Muscle of leg (tissue), 11 donors: ENCODE data around the gene MYL12B. TPM values are rescaled to one million over a fixed set of nuclear protein-coding genes. Genes with fewer than 3 reads are reported as not detected.
"Not testable (repeated sequence)": the region's sequence is repeated elsewhere in the genome, so short reads cannot be mapped to it uniquely, and the experiment has no call there.

Experiments
- DNase-seq: peaks from one replicate; pipeline ENCODE4 v3.0.0; 2013
- H3K27ac ChIP-seq: one replicate; pipeline ENCODE4 v1.5.1; 2013; ENCODE audit warnings: mild to moderate bottlenecking, low read length, control low read depth
- H3K27me3 ChIP-seq: one replicate; pipeline ENCODE4 v1.6.1; 2013; ENCODE audit warnings: low read length; ENCODE audit not compliant: control insufficient read depth, insufficient read depth
- H3K36me3 ChIP-seq: one replicate; pipeline ENCODE4 v1.6.1; 2013; ENCODE audit warnings: low read length; ENCODE audit not compliant: control insufficient read depth, insufficient read depth
- H3K4me1 ChIP-seq: one replicate; pipeline ENCODE4 v1.6.1; 2013; ENCODE audit warnings: low read length; ENCODE audit not compliant: control insufficient read depth, insufficient read depth
- H3K4me3 ChIP-seq: one replicate; pipeline ENCODE4 v1.5.1; 2013; ENCODE audit warnings: low read length, control low read depth
- H3K9me3 ChIP-seq: replicated peaks from 2 replicates; pipeline ENCODE4 v1.6.1; 2013; ENCODE audit warnings: low read depth, low read length; ENCODE audit not compliant: control insufficient read depth
- WGBS: methylation state at CpG from one replicate; pipeline ENCODE4 v1.1.5; 2013; ENCODE audit warnings: missing lambda C conversion rate; ENCODE audit not compliant: insufficient coverage; 5-methylcytosine and 5-hydroxymethylcytosine counted together
- polyA plus RNA-seq, 8 donors: library from polyadenylated mRNA; unstranded; fragments of 120-200 nt; gene quantifications; one replicate each; pipeline versions ENCODE4 v1.2.1 to v1.2.3, GENCODE V29; 2013; ENCODE audit warnings: inconsistent platforms in 1 of 8, low replicate concordance in 1 of 8; ENCODE audit not compliant: insufficient read length in 8 of 8, insufficient read depth in 1 of 8
- total RNA-seq: library from RNA; stranded (reverse); fragments of 120-200 nt; gene quantifications from one replicate; pipeline ENCODE4 v1.2.4, GENCODE V29; 2013

The MYL12B gene
- total and polyA plus RNA-seq, 9 donors: 209 to 315 (median 233) TPM

- Histone ChIP-seq H3K27me3 (no peaks in the 10 kb centered on the region), H3K36me3 (no peaks in the 10 kb centered on the region), H3K9me3 (peaks cover 3% of the 10 kb centered on the region), H3K4me3 (no peak overlapping the region), H3K27ac (no peak overlapping the region), H3K4me1 (peaks cover 11% of the 10 kb centered on the region)
- no peak for DNase-seq
- 63% methylated on average over 1 of the region's 3 CpGs for WGBS
Measured at GRCh38 chr18:3294435-3295080, 32.6 kb downstream of the MYL12B start.

GRCh38 chr18:3297025-3297984, 35.4 kb downstream of the MYL12B start:
- H3K4me1 ChIP-seq: peaks cover 11% of the 10 kb centered on the region
- H3K36me3 ChIP-seq: no peaks in the 10 kb centered on the region
- WGBS: 15% methylated on average over 16 of the region's 18 CpGs
- peak overlapping the region; percentile 54 for H3K4me3 ChIP-seq
- peak; percentile 84 for DNase-seq
- peaks cover 3% of the 10 kb centered on the region for H3K9me3 ChIP-seq
- peak overlapping the region; percentile 15 for H3K27ac ChIP-seq
- no peaks in the 10 kb centered on the region for H3K27me3 ChIP-seq

- H3K4me1 ChIP-seq: no peaks in the 10 kb centered on the region
- no CpG with 5 or more reads among the region's 1 CpG for WGBS
- no peak for DNase-seq
Measured at GRCh38 chr18:3304832-3305231, 42.9 kb downstream of the MYL12B start.

GRCh38 chr18:3305354-3305762, 43.4 kb downstream of the MYL12B start:
- WGBS: 56% methylated on average over 7 of the region's 7 CpGs
- no peak for DNase-seq

More at GRCh38 chr18:3304832-3305231, 42.9 kb downstream of the MYL12B start:
- H3K9me3 ChIP-seq: no peaks in the 10 kb centered on the region
- H3K27me3 ChIP-seq: no peaks in the 10 kb centered on the region
- H3K4me3 ChIP-seq: no peak overlapping the region
- no peak overlapping the region for H3K27ac ChIP-seq
- no peaks in the 10 kb centered on the region for H3K36me3 ChIP-seq

GRCh38 chr18:3305933-3306332, 44.0 kb downstream of the MYL12B start:
- Histone ChIP-seq H3K36me3 (no peaks in the 10 kb centered on the region), H3K4me3 (no peak overlapping the region), H3K4me1 (no peaks in the 10 kb centered on the region), H3K9me3 (no peaks in the 10 kb centered on the region), H3K27ac (no peak overlapping the region), H3K27me3 (no peaks in the 10 kb centered on the region)
- DNase-seq: peak; percentile 56
- WGBS: 17% methylated on average over 4 of the region's 8 CpGs

More at GRCh38 chr18:3305354-3305762, 43.4 kb downstream of the MYL12B start:
- H3K4me1 ChIP-seq: no peaks in the 10 kb centered on the region
- no peaks in the 10 kb centered on the region for H3K9me3 ChIP-seq
- no peak overlapping the region for H3K4me3 ChIP-seq
- H3K36me3 ChIP-seq: no peaks in the 10 kb centered on the region
- no peak overlapping the region for H3K27ac ChIP-seq
- no peaks in the 10 kb centered on the region for H3K27me3 ChIP-seq

- whole genome bisulfite sequencing: no CpG with 5 or more reads among the region's 3 CpGs
- no peak for DNase-seq
- no peaks in the 10 kb centered on the region for H3K27me3 ChIP-seq
- H3K36me3 ChIP-seq: no peaks in the 10 kb centered on the region
- H3K4me1 ChIP-seq: no peaks in the 10 kb centered on the region
- no peak overlapping the region for H3K27ac ChIP-seq
- no peaks in the 10 kb centered on the region for H3K9me3 ChIP-seq
- H3K4me3 ChIP-seq: no peak overlapping the region
Measured at GRCh38 chr18:3306391-3306790, 44.5 kb downstream of the MYL12B start.

- H3K27me3 ChIP-seq: no peaks in the 10 kb centered on the region
- H3K27ac ChIP-seq: no peak overlapping the region
- no peak for DNase-seq
- no peaks in the 10 kb centered on the region for H3K36me3 ChIP-seq
- H3K4me1 ChIP-seq: no peaks in the 10 kb centered on the region
- WGBS: 50% methylated on average over 4 of the region's 4 CpGs
- H3K9me3 ChIP-seq: no peaks in the 10 kb centered on the region
- no peak overlapping the region for H3K4me3 ChIP-seq
Measured at GRCh38 chr18:3313685-3314084, 51.8 kb downstream of the MYL12B start.

- WGBS: no CpG with 5 or more reads among the region's 1 CpG
- not testable (repeated sequence) for H3K27ac ChIP-seq, H3K27me3 ChIP-seq, DNase-seq, H3K9me3 ChIP-seq, H3K4me3 ChIP-seq, H3K4me1 ChIP-seq, H3K36me3 ChIP-seq
Measured at GRCh38 chr18:3315344-3315743, 53.4 kb downstream of the MYL12B start.

- Histone ChIP-seq H3K4me1 (no peaks in the 10 kb centered on the region), H3K27me3 (no peaks in the 10 kb centered on the region), H3K27ac (no peak overlapping the region), H3K4me3 (no peak overlapping the region), H3K36me3 (no peaks in the 10 kb centered on the region), H3K9me3 (no peaks in the 10 kb centered on the region)
- DNase-seq: no peak
- WGBS: 78% methylated on average over 1 of the region's 5 CpGs
Measured at GRCh38 chr18:3319399-3319798, 57.5 kb downstream of the MYL12B start.

- H3K9me3 ChIP-seq: no peaks in the 10 kb centered on the region
- no peak overlapping the region for H3K4me3 ChIP-seq
- no peaks in the 10 kb centered on the region for H3K4me1 ChIP-seq
- DNase-seq: no peak
- 77% methylated on average over 2 of the region's 2 CpGs for WGBS
- H3K36me3 ChIP-seq: no peaks in the 10 kb centered on the region
- H3K27ac ChIP-seq: no peak overlapping the region
- H3K27me3 ChIP-seq: no peaks in the 10 kb centered on the region
Measured at GRCh38 chr18:3319894-3320454, 58.0 kb downstream of the MYL12B start.
